ENCODE results near the gene KAT2A. TPM values are rescaled to one million over a fixed set of nuclear protein-coding genes. Genes with fewer than 3 reads are reported as not detected.

The KAT2A gene
- total and polyA plus RNA-seq, 2 donors from 2014 or later, result 38.6 TPM

DNA sequence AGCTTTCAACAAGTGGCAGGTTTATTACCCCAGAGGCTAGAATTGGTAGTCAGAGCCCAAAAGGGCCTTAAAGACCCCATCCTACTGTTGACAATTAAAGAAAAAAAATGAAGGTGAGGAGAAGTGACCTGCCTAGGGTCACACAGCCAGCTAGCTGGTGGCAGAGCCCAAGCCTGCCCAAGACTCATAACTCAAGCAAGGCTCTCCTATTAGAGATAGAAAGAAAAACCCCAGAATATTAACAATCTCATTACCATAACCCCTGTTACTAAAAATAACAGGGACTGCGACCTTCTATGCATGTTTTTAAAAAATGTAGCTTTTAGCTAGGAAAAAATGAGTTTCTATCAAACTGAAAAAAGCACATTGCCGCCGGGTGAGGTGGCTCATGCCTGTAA, 15.5 kb upstream of the KAT2A start:
- no peak for TF ChIP-seq CTCF (IDR thresholded peaks at IDR 0.05; ENCODE audit: borderline replicate concordance, extremely low read depth, insufficient read depth)
- peak overlapping the region in 2 of 3 donors; percentile 57 to 66 for H3K4me3 ChIP-seq (ENCODE audit: low read length in 3 of 3)
- no peak for FAIRE-seq
- intact Hi-C loops (cut with DNase I), result no loop called here
- peaks cover 11 to 66% (median 64%) of the 10 kb centered on the region in 3 donors for H3K4me1 ChIP-seq (ENCODE audit: control insufficient read depth in 2 of 3, insufficient read depth in 2 of 3, low read depth in 1 of 3, low read length in 3 of 3)
- H3K36me3 ChIP-seq (ENCODE audit: control insufficient read depth in 2 of 3, insufficient read depth in 3 of 3, low read length in 3 of 3), result peaks cover 0 to 3% (median 0%) of the 10 kb centered on the region in 3 donors
- peak overlapping the region; percentile 92 to 95 for H3K27ac ChIP-seq (ENCODE audit: low read depth in 2 of 2, low read length in 2 of 2)
- H3K9me3 ChIP-seq (ENCODE audit: control insufficient read depth in 2 of 3, insufficient read depth in 1 of 3, low read length in 3 of 3), result no peaks in the 10 kb centered on the region
- no peaks in the 10 kb centered on the region for H3K27me3 ChIP-seq (ENCODE audit: control insufficient read depth, insufficient read depth, low read length)
- H3K9ac ChIP-seq (ENCODE audit: low read length in 3 of 3), result peak overlapping the region in 2 of 3 donors; percentile 49 to 74
- DNase-seq, result no peak

DNA sequence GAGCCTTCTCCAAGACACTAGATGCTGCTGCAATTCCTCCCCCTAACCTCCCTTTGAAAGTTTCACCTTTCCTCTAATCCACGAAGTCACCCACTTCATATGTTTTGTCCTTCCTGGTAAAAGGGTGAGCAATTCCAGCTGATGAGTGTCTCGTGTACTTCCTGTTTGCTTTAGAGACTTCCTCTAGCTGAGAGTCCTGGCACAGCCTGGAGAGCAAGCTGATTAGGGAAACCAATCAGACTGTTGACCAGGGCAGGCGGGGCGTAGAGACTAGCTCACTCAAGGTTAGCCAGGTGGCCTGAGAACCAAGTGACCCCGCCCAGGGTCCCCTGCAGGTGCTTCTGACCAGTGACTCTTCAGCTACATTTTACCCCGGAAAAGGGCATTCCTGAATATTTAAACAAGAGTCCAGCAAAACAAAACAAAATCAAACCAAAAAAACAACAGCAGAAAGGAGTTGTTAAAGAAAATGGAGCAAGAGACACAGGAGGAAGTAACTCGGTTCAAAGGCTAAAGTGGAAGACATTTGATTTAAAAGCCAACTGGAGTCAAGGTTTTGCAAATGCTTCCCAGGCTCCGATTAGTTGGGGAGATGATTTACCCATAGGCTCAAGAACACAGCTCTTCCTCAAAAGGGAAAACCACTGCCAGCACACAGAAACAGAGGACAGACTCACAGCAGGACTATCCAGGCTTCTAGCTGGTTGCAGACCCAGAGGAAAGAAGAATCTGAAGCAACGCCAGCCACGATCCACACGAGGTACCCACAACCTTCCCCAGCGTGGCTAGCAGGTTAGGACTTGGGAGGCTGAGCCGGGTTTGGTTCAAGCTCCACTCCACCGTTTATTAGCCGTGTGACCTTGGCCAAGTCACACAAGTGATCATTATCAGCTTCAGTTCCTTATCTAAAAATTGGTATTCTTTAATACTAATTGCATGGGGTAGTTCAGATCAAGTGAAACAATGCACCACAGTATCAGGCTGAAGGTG, 14.8 kb upstream of the KAT2A start:
- Histone ChIP-seq H3K9me3 (ENCODE audit: control insufficient read depth in 2 of 3, insufficient read depth in 1 of 3, low read length in 3 of 3) (no peaks in the 10 kb centered on the region), H3K36me3 (ENCODE audit: control insufficient read depth in 2 of 3, insufficient read depth in 3 of 3, low read length in 3 of 3) (no peaks in the 10 kb centered on the region), H3K4me1 (ENCODE audit: control insufficient read depth in 2 of 3, insufficient read depth in 2 of 3, low read depth in 1 of 3, low read length in 3 of 3) (peaks cover 11 to 73% (median 69%) of the 10 kb centered on the region in 3 donors), H3K27ac (ENCODE audit: low read depth in 2 of 2, low read length in 2 of 2) (peak overlapping the region; percentile 92 to 95), H3K27me3 (ENCODE audit: control insufficient read depth, insufficient read depth, low read length) (no peaks in the 10 kb centered on the region), H3K4me3 (ENCODE audit: low read length in 3 of 3) (peak overlapping the region; percentile 4 to 66 (median 57)), H3K9ac (ENCODE audit: low read length in 3 of 3) (peak overlapping the region in 2 of 3 donors; percentile 49 to 74)
- intact Hi-C loops (cut with DNase I), result no loop called here
- no peak for TF ChIP-seq CTCF (IDR thresholded peaks at IDR 0.05; ENCODE audit: borderline replicate concordance, extremely low read depth, insufficient read depth)
- DNase-seq (peak in 3 of 5 donors; percentile 50 to 93 (median 81)), FAIRE-seq (peak; percentile 19)

DNA sequence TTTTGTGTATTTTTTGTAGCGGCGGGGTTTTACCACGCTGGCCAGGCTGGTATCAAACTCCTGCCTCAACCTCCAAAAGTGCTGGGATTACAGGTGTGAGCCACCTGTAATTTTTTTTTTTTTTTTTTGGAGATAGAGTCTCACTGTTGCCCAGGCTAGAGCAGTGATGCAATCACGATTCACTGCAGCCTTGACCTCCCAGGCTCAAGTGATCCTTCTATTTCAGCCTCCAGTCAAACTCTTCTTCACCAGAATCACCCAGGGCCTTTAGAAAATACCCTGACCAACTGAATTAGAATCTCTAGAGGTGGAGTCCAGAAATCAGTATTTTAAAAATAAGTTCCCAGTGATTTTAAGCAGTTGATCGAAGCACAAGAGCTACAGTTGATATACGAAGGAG, 14.0 kb upstream of the KAT2A start:
- H3K27ac ChIP-seq (ENCODE audit: low read depth in 2 of 2, low read length in 2 of 2), result peak overlapping the region; percentile 87 to 92
- no peak for DNase-seq
- peaks cover 11 to 81% (median 76%) of the 10 kb centered on the region in 3 donors for H3K4me1 ChIP-seq (ENCODE audit: control insufficient read depth in 2 of 3, insufficient read depth in 2 of 3, low read depth in 1 of 3, low read length in 3 of 3)
- H3K9me3 ChIP-seq (ENCODE audit: control insufficient read depth in 2 of 3, insufficient read depth in 1 of 3, low read length in 3 of 3), result no peaks in the 10 kb centered on the region
- intact Hi-C loops (cut with DNase I), result no loop called here
- H3K9ac ChIP-seq (ENCODE audit: low read length in 3 of 3), result peak overlapping the region in 1 of 3 donors; percentile 49
- H3K27me3 ChIP-seq (ENCODE audit: control insufficient read depth, insufficient read depth, low read length), result no peaks in the 10 kb centered on the region
- TF ChIP-seq CTCF (IDR thresholded peaks at IDR 0.05; ENCODE audit: borderline replicate concordance, extremely low read depth, insufficient read depth), result no peak
- peaks cover 0 to 2% (median 0%) of the 10 kb centered on the region in 3 donors for H3K36me3 ChIP-seq (ENCODE audit: control insufficient read depth in 2 of 3, insufficient read depth in 3 of 3, low read length in 3 of 3)
- H3K4me3 ChIP-seq (ENCODE audit: low read length in 3 of 3), result peak overlapping the region; percentile 1 to 4 (median 2)
- no peak for FAIRE-seq
